Measurements from ENCODE around the gene HUWE1. TPM values are rescaled to one million over a fixed set of nuclear protein-coding genes. Genes with fewer than 3 reads are reported as not detected.

Gene HUWE1
- total and polyA plus RNA-seq, 8 donors, result 16.2 to 124 (median 87.3) TPM

- Histone ChIP-seq H3K27me3 (no peaks in the 10 kb centered on the region), H3K4me3 (no peak overlapping the region), H3K36me3 (peaks cover 0 to 36% (median 18%) of the 10 kb centered on the region in 4 donors), H3K9me3 (no peaks in the 10 kb centered on the region), H3K4me1 (peaks cover 0 to 10% (median 0%) of the 10 kb centered on the region in 4 donors), H3K27ac (no peak overlapping the region)
- intact Hi-C loops (cut with DNase I; ENCODE audit: low total_unique reads), result no loop called here
- TF ChIP-seq POLR2AphosphoS5 (IDR thresholded peaks at IDR 0.05) (no peak), POLR2A (IDR thresholded peaks at IDR 0.05) (no peak), EP300 (IDR thresholded peaks at IDR 0.05) (no peak)
- TF ChIP-seq, protein P1, sequence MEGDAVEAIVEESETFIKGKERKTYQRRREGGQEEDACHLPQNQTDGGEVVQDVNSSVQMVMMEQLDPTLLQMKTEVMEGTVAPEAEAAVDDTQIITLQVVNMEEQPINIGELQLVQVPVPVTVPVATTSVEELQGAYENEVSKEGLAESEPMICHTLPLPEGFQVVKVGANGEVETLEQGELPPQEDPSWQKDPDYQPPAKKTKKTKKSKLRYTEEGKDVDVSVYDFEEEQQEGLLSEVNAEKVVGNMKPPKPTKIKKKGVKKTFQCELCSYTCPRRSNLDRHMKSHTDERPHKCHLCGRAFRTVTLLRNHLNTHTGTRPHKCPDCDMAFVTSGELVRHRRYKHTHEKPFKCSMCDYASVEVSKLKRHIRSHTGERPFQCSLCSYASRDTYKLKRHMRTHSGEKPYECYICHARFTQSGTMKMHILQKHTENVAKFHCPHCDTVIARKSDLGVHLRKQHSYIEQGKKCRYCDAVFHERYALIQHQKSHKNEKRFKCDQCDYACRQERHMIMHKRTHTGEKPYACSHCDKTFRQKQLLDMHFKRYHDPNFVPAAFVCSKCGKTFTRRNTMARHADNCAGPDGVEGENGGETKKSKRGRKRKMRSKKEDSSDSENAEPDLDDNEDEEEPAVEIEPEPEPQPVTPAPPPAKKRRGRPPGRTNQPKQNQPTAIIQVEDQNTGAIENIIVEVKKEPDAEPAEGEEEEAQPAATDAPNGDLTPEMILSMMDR (IDR thresholded peaks at IDR 0.05), result no peak
- DNase-seq, result no peak
Observed at GRCh38 chrX:53669258-53669657, 17.3 kb downstream of the HUWE1 start.

GRCh38 chrX:53666171-53666570 lies 20.3 kb downstream of the HUWE1 start:
- Histone ChIP-seq H3K27me3 (no peaks in the 10 kb centered on the region), H3K36me3 (peaks cover 0 to 24% (median 13%) of the 10 kb centered on the region in 4 donors), H3K9me3 (no peaks in the 10 kb centered on the region), H3K27ac (no peak overlapping the region), H3K4me1 (peaks cover 0 to 10% (median 0%) of the 10 kb centered on the region in 4 donors), H3K4me3 (no peak overlapping the region)
- WGBS, 5 donors, result 84 to 94% (median 90%) methylated on average over 1 of the region's 1 CpG
- DNase-seq, result no peak
- TF ChIP-seq POLR2AphosphoS5 (IDR thresholded peaks at IDR 0.05), result no peak
- no peak for TF ChIP-seq POLR2A (IDR thresholded peaks at IDR 0.05)
- no peak for TF ChIP-seq EP300 (IDR thresholded peaks at IDR 0.05)
- TF ChIP-seq, protein P1 (IDR thresholded peaks at IDR 0.05), result no peak
- intact Hi-C loops (cut with DNase I; ENCODE audit: low total_unique reads), result no loop called here

GRCh38 chrX:53660004-53660403 lies 26.5 kb downstream of the HUWE1 start:
- peaks cover 0 to 11% (median 6%) of the 10 kb centered on the region in 4 donors for H3K4me1 ChIP-seq
- no peaks in the 10 kb centered on the region for H3K27me3 ChIP-seq
- H3K4me3 ChIP-seq, result no peak overlapping the region
- WGBS, 5 donors, result 66 to 95% (median 74%) methylated on average over 3 of the region's 3 CpGs
- intact Hi-C loops (cut with DNase I; ENCODE audit: low total_unique reads), result no loop called here
- no peak overlapping the region for H3K27ac ChIP-seq
- no peak for DNase-seq
- TF ChIP-seq EP300 (IDR thresholded peaks at IDR 0.05), result no peak
- no peak for TF ChIP-seq POLR2AphosphoS5 (IDR thresholded peaks at IDR 0.05)
- TF ChIP-seq POLR2A (IDR thresholded peaks at IDR 0.05), result no peak
- TF ChIP-seq, protein P1 (IDR thresholded peaks at IDR 0.05), result no peak
- no peaks in the 10 kb centered on the region for H3K9me3 ChIP-seq
- H3K36me3 ChIP-seq, result peaks cover 0 to 9% (median 0%) of the 10 kb centered on the region in 4 donors

GRCh38 chrX:53659039-53659438 lies 27.5 kb downstream of the HUWE1 start:
- intact Hi-C loops (cut with DNase I; ENCODE audit: low total_unique reads), result no loop called here

More at GRCh38 chrX:53659039-53659438, 27.5 kb downstream of the HUWE1 start:
- TF ChIP-seq, protein P1 (IDR thresholded peaks at IDR 0.05), result no peak
- TF ChIP-seq POLR2A (IDR thresholded peaks at IDR 0.05), result no peak
- no peak for TF ChIP-seq POLR2AphosphoS5 (IDR thresholded peaks at IDR 0.05)
- no peak for TF ChIP-seq EP300 (IDR thresholded peaks at IDR 0.05)
- H3K4me1 ChIP-seq, result peaks cover 0 to 14% (median 6%) of the 10 kb centered on the region in 4 donors
- H3K4me3 ChIP-seq, result no peak overlapping the region
- peaks cover 0 to 9% (median 0%) of the 10 kb centered on the region in 4 donors for H3K36me3 ChIP-seq
- 84 to 94% (median 86%) methylated on average over 1 of the region's 1 CpG for WGBS, 5 donors
- H3K27me3 ChIP-seq, result no peaks in the 10 kb centered on the region
- DNase-seq, result no peak
- H3K27ac ChIP-seq, result no peak overlapping the region
- no peaks in the 10 kb centered on the region for H3K9me3 ChIP-seq

Data from stomach (tissue), 9 donors.